GM12874 (cell line): ENCODE data around the gene OR51F2.

Experiments
- CTCF ChIP-seq: IDR thresholded peaks from 2 replicates; pipeline ENCODE4 v1.5.1; 2011; ENCODE audit warnings: low read depth, mild to moderate bottlenecking, control low read depth, low read length, moderate library complexity; ENCODE audit not compliant: insufficient read depth

Gene OR51F2

GRCh38 chr11:4825132-4825531 lies 4.0 kb downstream of the OR51F2 start:
- no peak for TF ChIP-seq CTCF

GRCh38 chr11:4826425-4826824 lies 5.3 kb downstream of the OR51F2 start:
- TF ChIP-seq CTCF = no peak

GRCh38 chr11:4830346-4830745 lies 9.2 kb downstream of the OR51F2 start:
- no peak for TF ChIP-seq CTCF

GRCh38 chr11:4830909-4831308 lies 9.8 kb downstream of the OR51F2 start:
- TF ChIP-seq CTCF = no peak

GRCh38 chr11:4839851-4840549 lies 18.9 kb downstream of the OR51F2 start:
- no peak for TF ChIP-seq CTCF

GRCh38 chr11:4848908-4849532 lies 27.9 kb downstream of the OR51F2 start, which contains the start of gene OR51S1:
Gene OR51S1, minus strand, starts transcription at chr11:4849208. Its CDS starts 0 bp downstream, at chr11:4849208.
- no peak for TF ChIP-seq CTCF

GRCh38 chr11:4851033-4851432 lies 29.9 kb downstream of the OR51F2 start:
- TF ChIP-seq CTCF = no peak
